Inferior parietal cortex (tissue), 1 donor: ENCODE results near the gene ANXA4.

Experiments used
- DNase-seq: peaks from one replicate; pipeline ENCODE4 v3.0.0-alpha.2; 2016; ENCODE audit errors: extremely low spot score

The ANXA4 gene

GRCh38 chr2:69844560-69844959 is 102.6 kb downstream of the ANXA4 start:
- no peak for DNase-seq

GRCh38 chr2:69846182-69847067 is 104.5 kb downstream of the ANXA4 start:
- no peak for DNase-seq

- no peak for DNase-seq
These were observed 105.3 kb downstream of the ANXA4 start for GRCh38 chr2:69847068-69847828.

- no peak for DNase-seq
These were observed 106.4 kb downstream of the ANXA4 start for GRCh38 chr2:69848186-69848790.

GRCh38 chr2:69858261-69858660 is 116.3 kb downstream of the ANXA4 start:
- DNase-seq: no peak

GRCh38 chr2:69863298-69863697 is 121.4 kb downstream of the ANXA4 start:
- no peak for DNase-seq
